ENCODE results near the gene FBXW7. TPM values are rescaled to one million over a fixed set of nuclear protein-coding genes. Genes with fewer than 3 reads are reported as not detected.

Gene FBXW7
- total RNA-seq, 4 donors from 2014 or later = 63.1 to 97.6 (median 70.7) TPM

DNA sequence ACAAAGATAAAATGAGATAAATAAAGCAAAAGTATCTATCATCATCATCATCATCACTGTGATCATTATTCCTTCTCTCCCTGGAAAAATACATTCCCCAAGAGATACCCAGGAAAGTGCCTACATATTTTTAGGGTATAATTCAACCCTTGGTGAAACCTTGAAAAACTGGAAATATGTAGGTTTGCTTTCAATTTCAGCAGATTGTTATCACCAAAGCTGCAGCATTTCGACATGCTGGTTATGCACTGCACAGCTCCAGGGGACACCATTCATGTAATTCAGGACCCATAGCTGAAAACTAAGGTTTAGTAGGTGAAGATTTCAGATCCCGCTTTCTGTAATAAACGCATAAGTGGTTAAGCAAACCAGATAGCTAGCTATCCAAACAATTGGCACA is 28.4 kb upstream of the FBXW7 start:
- peaks cover 0 to 4% (median 0%) of the 10 kb centered on the region in 4 donors for H3K27me3 ChIP-seq
- H3K27ac ChIP-seq (replicated peaks in 1 of 4) = no peak overlapping the region
- TF ChIP-seq POLR2AphosphoS5 (IDR thresholded peaks at IDR 0.05) (no peak), POLR2A (IDR thresholded peaks at IDR 0.05; ENCODE audit: low read depth) (no peak), CTCF (IDR thresholded peaks at IDR 0.05) (no peak), EP300 (IDR thresholded peaks at IDR 0.05) (no peak)
- intact Hi-C loops (cut with DNase I) = no loop called here
- H3K36me3 ChIP-seq = no peaks in the 10 kb centered on the region
- WGBS = 94% methylated on average over 3 of the region's 3 CpGs
- H3K4me1 ChIP-seq = no peaks in the 10 kb centered on the region
- DNase-seq (ENCODE audit: extremely low spot score) = no peak
- H3K4me3 ChIP-seq = no peak overlapping the region
- no peaks in the 10 kb centered on the region for H3K9me3 ChIP-seq

DNA sequence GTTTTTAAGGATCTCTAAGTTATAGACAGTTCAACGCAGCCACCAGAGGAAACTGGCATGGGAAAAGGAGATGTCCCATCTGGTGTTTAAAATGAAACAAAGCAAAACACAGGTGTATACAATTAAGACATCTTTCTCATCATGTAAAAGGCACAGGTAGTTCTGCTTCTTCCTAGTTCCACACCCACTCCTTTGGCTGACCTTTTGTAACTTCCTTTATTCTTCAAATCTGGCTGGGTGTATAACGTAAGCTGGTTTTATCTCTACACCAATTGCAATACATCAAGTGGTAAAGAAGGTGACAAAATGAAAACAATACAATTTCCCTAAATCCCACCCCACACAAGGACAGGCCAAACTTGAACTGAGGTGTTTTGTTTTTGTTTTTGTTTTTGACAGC is 27.3 kb upstream of the FBXW7 start:
- intact Hi-C loops (cut with DNase I) = no loop called here
- peaks cover 0 to 4% (median 0%) of the 10 kb centered on the region in 4 donors for H3K27me3 ChIP-seq
- TF ChIP-seq CTCF (IDR thresholded peaks at IDR 0.05) (no peak), EP300 (IDR thresholded peaks at IDR 0.05) (no peak), POLR2AphosphoS5 (IDR thresholded peaks at IDR 0.05) (no peak), POLR2A (IDR thresholded peaks at IDR 0.05; ENCODE audit: low read depth) (no peak)
- no peaks in the 10 kb centered on the region for H3K36me3 ChIP-seq
- no peak for DNase-seq (ENCODE audit: extremely low spot score)
- WGBS = 77% methylated on average over 2 of the region's 2 CpGs
- H3K27ac ChIP-seq (replicated peaks in 1 of 4) = no peak overlapping the region
- no peaks in the 10 kb centered on the region for H3K4me1 ChIP-seq
- H3K9me3 ChIP-seq = no peaks in the 10 kb centered on the region
- H3K4me3 ChIP-seq = no peak overlapping the region

GRCh38 chr4:152559641-152560040 is 23.7 kb upstream of the FBXW7 start:
- Histone ChIP-seq H3K27ac (replicated peaks in 1 of 4) (no peak overlapping the region), H3K4me1 (no peaks in the 10 kb centered on the region), H3K27me3 (peaks cover 0 to 4% (median 0%) of the 10 kb centered on the region in 4 donors), H3K36me3 (no peaks in the 10 kb centered on the region), H3K4me3 (no peak overlapping the region), H3K9me3 (no peaks in the 10 kb centered on the region)
- 80% methylated on average over 3 of the region's 3 CpGs for WGBS
- no peak for DNase-seq (ENCODE audit: extremely low spot score)
- intact Hi-C loops (cut with DNase I) = no loop called here
- TF ChIP-seq EP300 (IDR thresholded peaks at IDR 0.05) (no peak), POLR2A (IDR thresholded peaks at IDR 0.05; ENCODE audit: low read depth) (no peak), CTCF (IDR thresholded peaks at IDR 0.05) (no peak)

DNA sequence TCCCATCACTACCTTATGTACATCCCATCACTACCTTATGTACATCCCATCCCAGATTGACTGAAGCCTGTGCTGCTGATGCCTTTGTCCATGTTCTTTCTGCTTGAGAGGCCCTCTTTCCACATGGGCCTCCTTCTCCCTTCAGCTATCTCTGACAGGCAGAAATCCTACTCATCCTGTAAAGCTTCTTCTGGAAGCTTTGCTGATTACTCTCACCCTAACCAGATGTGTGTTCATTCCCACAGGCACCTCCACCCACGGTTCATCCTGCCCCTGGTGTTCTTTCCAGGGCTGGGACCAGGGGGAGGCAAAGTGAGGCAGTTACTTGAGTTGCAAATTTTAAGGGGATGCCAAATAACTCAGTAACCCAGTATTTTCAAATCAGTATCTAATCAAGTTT is 22.5 kb upstream of the FBXW7 start:
- no peaks in the 10 kb centered on the region for H3K4me1 ChIP-seq
- H3K27me3 ChIP-seq = peaks cover 0 to 4% (median 0%) of the 10 kb centered on the region in 4 donors
- no peak for TF ChIP-seq POLR2AphosphoS5 (IDR thresholded peaks at IDR 0.05)
- no peak for TF ChIP-seq EP300 (IDR thresholded peaks at IDR 0.05)
- no peak for TF ChIP-seq POLR2A (IDR thresholded peaks at IDR 0.05; ENCODE audit: low read depth)
- no peak for TF ChIP-seq CTCF (IDR thresholded peaks at IDR 0.05)
- DNase-seq (ENCODE audit: extremely low spot score) = no peak
- no peak overlapping the region for H3K27ac ChIP-seq (replicated peaks in 1 of 4)
- WGBS = 58% methylated on average over 1 of the region's 1 CpG
- no peak overlapping the region for H3K4me3 ChIP-seq
- intact Hi-C loops (cut with DNase I) = no loop called here
- H3K36me3 ChIP-seq = no peaks in the 10 kb centered on the region
- no peaks in the 10 kb centered on the region for H3K9me3 ChIP-seq

DNA sequence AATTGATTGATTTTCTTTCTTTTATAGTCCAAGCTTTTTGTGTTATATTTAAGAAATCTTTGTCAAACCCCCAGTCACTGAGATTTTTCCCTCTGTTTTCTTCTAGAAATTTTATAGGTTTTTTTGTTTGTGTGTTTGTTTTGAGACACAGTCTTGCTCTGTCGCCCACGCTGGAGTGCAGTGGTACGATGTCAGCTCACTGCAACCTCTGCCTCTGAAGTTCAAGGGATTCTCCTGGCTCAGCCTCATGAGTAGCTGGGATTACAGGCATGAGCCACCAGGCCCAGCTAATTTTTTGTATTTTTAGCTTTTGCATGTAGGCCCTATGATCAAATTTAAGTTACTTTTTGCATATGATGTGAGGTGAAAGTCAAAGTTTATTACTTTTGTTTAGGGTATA is 20.9 kb upstream of the FBXW7 start:
- no peak for TF ChIP-seq POLR2AphosphoS5 (IDR thresholded peaks at IDR 0.05)
- no peak for TF ChIP-seq CTCF (IDR thresholded peaks at IDR 0.05)
- no peak for TF ChIP-seq EP300 (IDR thresholded peaks at IDR 0.05)
- no peak for TF ChIP-seq POLR2A (IDR thresholded peaks at IDR 0.05; ENCODE audit: low read depth)
- peaks cover 0 to 2% (median 0%) of the 10 kb centered on the region in 4 donors for H3K27me3 ChIP-seq
- H3K4me3 ChIP-seq = no peak overlapping the region
- 77% methylated on average over 3 of the region's 3 CpGs for WGBS
- no peaks in the 10 kb centered on the region for H3K4me1 ChIP-seq
- intact Hi-C loops (cut with DNase I) = no loop called here
- no peaks in the 10 kb centered on the region for H3K9me3 ChIP-seq
- H3K36me3 ChIP-seq = no peaks in the 10 kb centered on the region
- no peak overlapping the region for H3K27ac ChIP-seq (replicated peaks in 1 of 4)
- no peak for DNase-seq (ENCODE audit: extremely low spot score)
